T-helper 22 cell (primary cell): ENCODE data around the gene PHC1.
"Not testable (repeated sequence)": the region's sequence is repeated elsewhere in the genome, so short reads cannot be mapped to it uniquely, and the experiment has no call there.

Source experiments
- DNase-seq: peaks from one replicate; pipeline ENCODE4 v3.0.0-alpha.2; 2020; ENCODE audit warnings: low read depth

Gene PHC1

DNA sequence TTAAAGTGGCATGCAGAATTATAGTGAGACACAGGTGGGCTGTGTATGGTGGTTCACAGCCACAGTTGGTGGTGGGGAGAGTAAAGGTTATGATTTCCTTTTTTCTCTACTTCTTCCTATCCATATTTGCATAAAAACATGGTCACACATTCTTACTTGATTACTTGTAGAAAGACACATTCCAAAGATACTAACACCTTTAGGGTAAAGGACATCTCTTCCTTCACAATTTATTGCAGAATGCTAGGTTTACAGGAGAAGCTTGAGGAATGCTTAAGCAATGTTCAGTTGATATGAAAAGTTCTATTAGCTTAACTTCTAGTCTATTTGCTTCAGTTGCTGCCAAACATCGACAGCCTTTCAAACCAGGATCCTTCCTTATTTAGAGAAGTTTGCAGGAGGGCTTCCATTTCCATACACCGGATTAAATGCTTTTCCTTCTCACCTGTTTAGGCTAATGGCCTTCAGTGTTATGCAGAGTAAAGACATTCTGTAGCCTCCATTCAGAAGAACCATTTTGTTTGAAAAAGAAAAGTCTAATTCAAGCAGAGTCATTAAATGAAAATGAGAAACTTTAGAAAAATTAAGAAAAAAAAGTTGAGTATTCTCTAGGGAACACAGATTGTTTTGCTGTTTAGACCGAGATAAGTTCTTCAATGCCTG is 2.6 kb upstream of the PHC1 start:
- DNase-seq: no peak

- DNase-seq: no peak
Observed at GRCh38 chr12:8912914-8913313, 1.4 kb upstream of the PHC1 start.

DNA sequence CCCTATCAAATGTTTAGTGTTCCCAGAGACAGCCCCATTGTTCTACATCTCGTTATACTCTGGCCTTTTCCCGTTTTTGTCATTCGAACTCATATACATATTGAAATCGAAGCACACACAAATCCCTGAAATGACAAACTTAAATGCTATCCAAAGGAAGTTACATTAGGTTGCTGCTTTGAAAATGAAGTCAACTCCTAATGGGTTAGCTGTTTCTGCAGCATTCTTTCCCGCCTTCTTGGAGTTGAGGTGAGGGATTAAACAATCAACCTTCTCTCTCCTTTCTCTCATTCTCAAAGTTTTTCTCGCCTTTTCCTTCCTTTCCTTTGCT is 642 bp upstream of the PHC1 start:
- no peak for DNase-seq

GRCh38 chr12:8914716-8915526 is 612 bp downstream of the PHC1 start:
- peak; percentile 51 for DNase-seq

- no peak for DNase-seq
Observed at GRCh38 chr12:8916154-8916553, 1.8 kb downstream of the PHC1 start.

DNA sequence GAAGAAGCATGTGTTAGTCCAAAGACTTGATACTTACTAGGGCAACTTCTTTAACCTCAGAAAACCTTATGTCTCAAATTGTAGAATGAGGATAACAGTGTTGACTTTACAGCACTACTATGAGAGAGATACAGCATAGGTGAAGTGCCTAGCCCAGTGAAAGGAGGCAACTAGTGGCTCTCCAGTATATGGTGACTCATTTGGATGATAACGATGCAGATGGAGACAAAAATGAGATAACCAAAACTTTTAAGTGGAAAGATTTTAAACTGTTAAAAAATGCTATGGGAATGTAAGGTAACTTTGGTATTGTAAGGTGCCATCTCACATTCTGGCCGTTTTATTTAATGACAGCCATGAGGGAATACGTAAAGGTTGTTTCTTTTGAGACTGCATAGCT is 2.7 kb downstream of the PHC1 start:
- no peak for DNase-seq

DNA sequence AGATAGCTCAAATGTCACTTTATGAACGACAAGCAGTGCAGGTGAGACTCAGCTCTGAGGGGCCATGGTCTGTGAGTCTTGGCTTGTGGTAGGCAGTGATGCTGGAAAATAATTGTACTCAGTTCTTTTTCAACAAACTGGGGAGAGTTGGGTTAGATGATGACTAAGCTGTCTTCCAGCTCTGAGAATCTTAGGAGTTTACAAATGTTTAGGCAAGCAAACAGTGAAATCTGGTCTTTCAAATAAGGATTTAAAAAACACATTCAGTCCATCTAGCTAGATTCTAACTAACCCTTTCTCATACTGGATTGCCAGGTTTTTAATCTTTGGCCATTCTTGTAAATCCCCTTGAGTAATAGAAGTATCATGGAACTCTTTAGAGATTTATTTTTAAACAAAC is 3.4 kb downstream of the PHC1 start:
- DNase-seq: no peak

DNA sequence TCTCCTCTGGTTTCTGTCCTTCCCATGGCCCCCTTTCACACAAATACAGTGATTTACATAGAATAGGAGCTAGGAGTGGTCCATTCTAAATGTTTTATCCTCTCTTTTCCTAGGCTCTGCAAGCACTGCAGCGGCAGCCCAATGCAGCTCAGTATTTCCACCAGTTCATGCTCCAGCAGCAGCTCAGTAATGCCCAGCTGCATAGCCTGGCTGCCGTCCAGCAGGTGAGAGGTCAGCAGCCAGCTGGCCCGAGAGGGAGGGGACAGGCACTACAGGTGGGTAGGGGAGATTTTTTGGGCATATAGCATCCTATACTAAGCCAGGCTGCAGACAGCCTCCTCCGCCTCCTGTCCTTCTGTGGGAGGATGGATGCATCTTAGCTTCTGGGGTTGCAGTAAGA is 5.3 kb downstream of the PHC1 start:
- not testable (repeated sequence) for DNase-seq

DNA sequence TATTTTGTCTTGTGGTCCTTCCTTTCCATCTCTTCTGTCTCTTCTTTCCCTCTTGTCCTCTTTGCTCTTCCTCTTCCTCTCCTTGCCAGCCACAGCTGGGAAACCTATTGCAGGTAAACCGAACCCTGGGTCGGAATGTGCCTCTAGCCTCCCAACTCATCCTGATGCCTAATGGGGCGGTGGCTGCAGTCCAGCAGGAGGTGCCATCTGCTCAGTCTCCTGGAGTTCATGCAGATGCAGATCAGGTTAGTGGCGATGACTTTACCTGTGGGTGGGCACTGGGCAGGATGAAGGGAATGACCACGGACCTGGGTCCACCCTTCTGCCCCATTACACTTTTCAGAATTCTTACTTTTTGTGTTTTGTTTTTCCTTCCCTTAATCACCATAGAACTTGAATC is 8.2 kb downstream of the PHC1 start:
- no peak for DNase-seq

DNA sequence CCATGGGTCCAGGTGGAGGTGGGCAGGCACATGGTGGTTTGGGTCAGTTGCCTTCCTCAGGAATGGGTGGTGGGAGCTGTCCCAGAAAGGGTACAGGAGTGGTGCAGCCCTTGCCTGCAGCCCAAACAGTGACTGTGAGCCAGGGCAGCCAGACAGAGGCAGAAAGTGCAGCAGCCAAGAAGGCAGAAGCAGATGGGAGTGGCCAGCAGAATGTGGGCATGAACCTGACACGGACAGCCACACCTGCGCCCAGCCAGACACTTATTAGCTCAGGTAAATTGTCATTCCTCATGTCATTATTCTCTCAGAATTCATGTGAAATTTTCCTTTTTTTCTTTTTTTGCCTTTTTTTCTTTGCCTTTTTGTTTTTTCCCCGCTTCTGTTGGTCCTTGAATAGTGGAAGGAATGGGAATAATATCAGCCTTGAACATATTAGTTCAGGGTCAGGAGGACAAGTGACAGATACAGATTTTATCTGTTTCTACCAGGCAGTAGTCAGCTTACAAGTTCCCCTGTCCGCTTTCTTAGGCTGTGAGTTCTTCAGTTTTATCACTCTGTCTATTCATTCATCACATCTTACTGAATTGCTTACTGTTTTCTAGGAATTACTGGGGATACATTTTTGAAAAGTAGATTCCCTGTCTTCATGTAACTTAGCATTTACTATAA is 16.5 kb downstream of the PHC1 start:
- DNase-seq: not testable (repeated sequence)

DNA sequence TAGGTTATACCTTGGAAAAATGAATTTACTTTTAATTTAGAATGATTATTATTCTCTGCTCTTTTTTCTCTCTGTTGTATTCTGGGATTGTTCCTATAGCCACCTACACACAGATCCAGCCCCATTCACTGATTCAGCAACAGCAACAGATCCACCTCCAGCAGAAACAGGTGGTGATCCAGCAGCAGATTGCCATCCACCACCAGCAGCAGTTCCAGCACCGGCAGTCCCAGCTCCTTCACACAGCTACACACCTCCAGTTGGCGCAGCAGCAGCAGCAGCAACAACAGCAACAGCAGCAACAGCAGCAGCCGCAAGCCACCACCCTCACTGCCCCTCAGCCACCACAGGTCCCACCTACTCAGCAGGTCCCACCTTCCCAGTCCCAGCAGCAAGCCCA is 18.2 kb downstream of the PHC1 start:
- not testable (repeated sequence) for DNase-seq

DNA sequence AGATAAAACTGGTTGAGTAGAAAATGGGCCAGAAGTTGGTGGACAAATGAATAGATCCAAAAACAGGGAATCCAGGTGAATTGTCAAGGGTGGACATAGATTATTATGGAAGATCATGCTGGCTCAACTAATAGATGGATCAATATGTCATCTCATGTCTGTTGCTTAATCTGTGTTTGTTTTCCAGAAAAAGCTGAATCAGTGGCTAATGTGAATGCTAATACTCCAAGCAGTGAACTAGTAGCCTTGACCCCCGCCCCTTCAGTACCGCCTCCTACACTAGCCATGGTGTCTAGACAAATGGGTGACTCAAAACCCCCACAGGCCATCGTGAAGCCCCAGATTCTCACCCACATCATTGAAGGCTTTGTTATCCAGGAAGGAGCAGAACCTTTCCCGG is 19.8 kb downstream of the PHC1 start:
- DNase-seq: not testable (repeated sequence)

DNA sequence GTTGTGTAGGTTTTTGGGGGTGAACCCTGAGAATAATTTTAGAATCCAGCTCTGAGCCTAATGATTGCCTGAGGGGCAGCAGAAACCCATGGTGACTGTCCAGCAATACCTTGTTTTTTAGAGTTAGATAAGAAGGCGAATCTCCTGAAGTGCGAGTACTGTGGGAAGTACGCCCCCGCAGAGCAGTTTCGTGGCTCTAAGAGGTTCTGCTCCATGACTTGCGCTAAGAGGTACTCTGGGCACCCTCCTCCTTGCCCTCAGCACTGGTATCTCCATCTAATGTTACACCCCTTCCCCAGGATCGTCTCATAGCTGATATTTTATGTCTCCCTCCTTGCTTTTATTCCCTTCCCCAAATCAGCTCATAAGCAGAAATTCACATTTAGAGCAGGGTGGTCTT is 22.4 kb downstream of the PHC1 start:
- no peak for DNase-seq

- DNase-seq: not testable (repeated sequence)
Observed at GRCh38 chr12:8937842-8938442, 23.6 kb downstream of the PHC1 start.

- DNase-seq: no peak
Observed at GRCh38 chr12:8941691-8942478, 27.6 kb downstream of the PHC1 start.

GRCh38 chr12:8943565-8944186 is 29.4 kb downstream of the PHC1 start:
- no peak for DNase-seq

GRCh38 chr12:8946733-8947132 is 32.4 kb downstream of the PHC1 start:
- DNase-seq: no peak

DNA sequence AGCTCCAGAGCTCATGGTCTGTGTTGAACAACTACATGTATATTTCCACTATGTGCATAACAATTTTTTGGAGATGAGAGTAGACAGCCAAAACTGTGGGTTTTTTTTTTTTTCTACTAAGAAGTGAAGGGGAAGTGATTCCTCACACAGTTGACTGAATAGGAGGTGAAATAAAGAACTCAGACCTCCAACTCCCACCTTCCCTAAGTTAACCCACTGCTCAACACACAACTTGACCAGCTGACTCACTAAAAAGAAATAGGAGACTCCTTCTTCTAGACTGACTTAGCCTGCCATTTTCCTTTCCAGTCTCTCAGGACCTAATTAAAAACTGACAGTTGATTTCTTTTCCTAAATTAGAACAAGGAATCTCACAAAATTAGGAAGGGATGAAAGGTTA is 33.4 kb downstream of the PHC1 start:
- no peak for DNase-seq

DNA sequence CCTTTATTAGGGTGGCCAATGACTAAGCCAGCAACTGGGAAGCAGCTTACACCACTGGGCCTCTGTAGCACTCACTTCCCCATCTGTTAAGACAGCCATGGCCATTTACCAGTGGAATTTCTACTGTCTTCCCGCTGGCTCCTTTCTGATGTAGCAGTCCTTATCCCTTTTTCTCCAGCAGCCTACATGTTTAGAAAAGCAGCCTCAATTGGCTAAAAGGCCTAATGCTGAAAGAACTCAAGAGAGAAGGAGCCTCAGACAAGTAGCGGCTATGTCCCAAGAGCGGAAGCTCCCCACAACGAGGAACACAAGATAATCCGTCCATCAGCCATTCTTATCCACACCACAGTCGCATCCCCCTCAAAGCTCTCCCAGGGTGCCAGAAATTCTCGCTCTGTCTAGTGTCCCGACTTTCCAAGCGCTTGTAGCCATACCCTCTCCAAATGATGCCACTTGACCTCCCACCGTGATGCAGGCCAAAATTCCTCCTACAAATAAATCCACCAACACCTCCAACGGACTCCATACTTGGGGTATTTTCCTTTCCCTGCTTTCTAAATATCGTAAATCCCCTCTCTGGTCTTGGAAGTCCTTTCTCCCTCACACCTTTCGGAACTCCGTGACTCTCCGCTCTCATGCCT is 34.5 kb downstream of the PHC1 start:
- DNase-seq: no peak

DNA sequence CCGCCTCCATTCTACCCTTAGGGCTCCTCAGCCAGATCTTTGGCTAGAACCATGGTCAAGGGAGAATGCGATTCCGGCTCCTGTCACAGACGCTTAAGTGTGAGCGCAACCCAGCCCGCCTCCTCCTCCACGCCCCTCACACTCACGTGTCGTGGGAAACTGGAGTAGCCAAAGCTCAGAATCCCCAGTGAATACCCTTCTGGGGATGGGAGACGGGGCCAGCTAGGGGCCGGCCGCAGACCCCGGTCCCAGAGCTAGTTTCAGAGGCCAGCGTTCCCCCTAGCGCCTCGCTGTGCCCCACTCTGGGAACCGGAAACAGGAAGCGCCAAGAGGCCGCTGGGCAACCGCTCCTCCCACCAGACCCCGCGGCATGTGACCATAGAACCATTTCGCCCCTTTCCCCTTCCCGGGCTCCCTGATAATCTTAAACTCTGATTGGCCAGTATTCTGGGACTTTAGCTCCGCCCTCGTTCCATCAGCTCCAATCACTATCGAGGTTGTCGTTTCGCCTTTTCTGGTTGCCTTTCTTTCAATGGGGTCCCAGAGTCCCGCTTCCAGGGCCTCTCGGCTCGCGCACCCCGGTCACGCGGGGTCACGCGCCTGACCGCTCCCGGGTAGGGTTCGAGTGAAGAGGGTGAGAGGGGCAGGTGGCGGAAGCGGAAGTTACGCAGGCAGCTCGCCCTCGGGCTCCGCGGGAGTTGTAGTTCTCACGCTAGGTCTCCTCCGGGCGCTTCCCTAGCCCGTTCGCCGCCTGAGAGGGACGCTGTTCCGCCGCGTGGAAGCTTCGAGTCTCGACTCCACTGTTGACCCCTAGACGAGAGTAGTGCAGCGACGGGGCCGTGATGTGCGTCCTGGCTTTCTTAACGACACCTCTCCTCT is 35.3 kb downstream of the PHC1 start, which contains the start of gene M6PR:
Gene M6PR, minus strand, starts transcription at position 304 of the 879 bp plus-strand sequence. CDS start 3,241 bp downstream, outside the sequence.
- DNase-seq: peak; percentile 79
